RWPE1 (cell line): ENCODE measurements around the gene CLVS2.

Experiments used
- CTCF ChIA-PET: fragments of 350-600 bp; sonication (Branson Sonifier 250); formaldehyde crosslinking; extraction: SDS; loops from one replicate; lab custom pipeline; 2021; lab: Yijun Ruan, JAX
- POLR2A ChIA-PET: fragments of 400-600 bp; formaldehyde crosslinking; extraction: SDS; loops from one replicate; lab custom pipeline; 2020; ENCODE audit warnings: antibody characterized with exemption; ENCODE audit not compliant: low non-redundant PET; lab: Yijun Ruan, JAX
- DNase-seq: peaks from one replicate; pipeline ENCODE4 v3.0.0; 2012; ENCODE audit warnings: low spot score
- H3K27ac ChIP-seq: fragments of 450-650 bp; 2 replicates; pipeline ENCODE4 v1.5.1; 2017
- TF ChIP-seq, protein P1 (sequence below): fragments of 450-650 bp; conservative IDR thresholded peaks from 2 replicates; pipeline ENCODE4 v1.5.1; 2017; ENCODE audit warnings: low read depth, mild to moderate bottlenecking

Gene CLVS2

DNA sequence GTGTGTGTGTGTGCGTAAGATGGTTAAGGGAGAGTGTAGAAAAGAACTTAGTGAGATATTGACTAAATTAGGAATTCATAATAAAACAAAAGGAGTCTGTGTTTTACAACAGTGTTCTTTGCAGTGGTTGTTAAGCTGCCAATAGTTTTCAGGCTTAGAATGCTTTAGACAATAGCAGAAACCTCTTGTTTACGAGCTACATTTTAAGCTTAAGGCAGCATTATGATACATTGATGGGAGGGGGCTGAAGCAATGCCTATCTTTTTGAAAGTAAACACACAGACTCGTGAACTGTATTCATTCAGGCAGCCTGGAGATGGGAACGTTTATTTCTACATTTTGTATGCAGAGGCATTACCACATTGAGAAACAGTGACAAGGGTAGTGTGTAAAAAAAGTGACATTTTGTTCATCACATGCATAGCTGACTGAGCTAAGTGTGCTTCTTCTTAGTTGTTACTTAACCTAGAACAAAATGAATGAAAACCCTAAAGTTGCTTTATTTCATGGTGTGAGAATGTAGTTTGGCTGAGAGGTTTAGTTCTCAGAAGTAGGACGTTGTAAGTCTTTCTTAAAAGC, 21.2 kb downstream of the CLVS2 start:
- H3K27ac ChIP-seq: no peak overlapping the region
- ChIA-PET POLR2A (no interaction called here), CTCF (interaction anchor here (0.6 to 0.7 kb wide), 2 partner anchors 38 to 631 kb away, joined by 3 read pairs; no protein-coding TSS in a partner anchor)
- DNase-seq: no peak
- TF ChIP-seq, protein P1, sequence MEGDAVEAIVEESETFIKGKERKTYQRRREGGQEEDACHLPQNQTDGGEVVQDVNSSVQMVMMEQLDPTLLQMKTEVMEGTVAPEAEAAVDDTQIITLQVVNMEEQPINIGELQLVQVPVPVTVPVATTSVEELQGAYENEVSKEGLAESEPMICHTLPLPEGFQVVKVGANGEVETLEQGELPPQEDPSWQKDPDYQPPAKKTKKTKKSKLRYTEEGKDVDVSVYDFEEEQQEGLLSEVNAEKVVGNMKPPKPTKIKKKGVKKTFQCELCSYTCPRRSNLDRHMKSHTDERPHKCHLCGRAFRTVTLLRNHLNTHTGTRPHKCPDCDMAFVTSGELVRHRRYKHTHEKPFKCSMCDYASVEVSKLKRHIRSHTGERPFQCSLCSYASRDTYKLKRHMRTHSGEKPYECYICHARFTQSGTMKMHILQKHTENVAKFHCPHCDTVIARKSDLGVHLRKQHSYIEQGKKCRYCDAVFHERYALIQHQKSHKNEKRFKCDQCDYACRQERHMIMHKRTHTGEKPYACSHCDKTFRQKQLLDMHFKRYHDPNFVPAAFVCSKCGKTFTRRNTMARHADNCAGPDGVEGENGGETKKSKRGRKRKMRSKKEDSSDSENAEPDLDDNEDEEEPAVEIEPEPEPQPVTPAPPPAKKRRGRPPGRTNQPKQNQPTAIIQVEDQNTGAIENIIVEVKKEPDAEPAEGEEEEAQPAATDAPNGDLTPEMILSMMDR: no peak

DNA sequence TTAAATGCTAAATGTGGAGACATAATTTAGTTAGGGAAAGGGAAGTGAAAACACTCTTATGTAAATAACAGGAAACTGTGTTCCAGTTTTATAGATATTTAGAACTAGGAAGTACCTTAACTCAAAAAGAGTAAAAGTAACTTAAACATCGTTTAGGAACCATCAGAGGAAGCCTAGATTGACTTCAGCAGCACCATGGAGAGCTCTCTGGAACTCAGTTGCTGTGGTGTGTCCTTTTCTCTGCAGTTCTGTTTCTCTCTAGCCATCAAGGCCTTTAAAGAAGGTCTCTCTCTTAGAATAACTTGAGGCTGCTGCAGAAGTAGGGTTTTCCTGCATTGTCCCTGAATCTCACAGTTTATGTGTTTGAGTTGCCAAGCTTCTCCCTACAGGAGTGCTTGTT, 26.9 kb downstream of the CLVS2 start:
- DNase-seq: no peak
- no peak overlapping the region for H3K27ac ChIP-seq
- ChIA-PET CTCF (no interaction called here), POLR2A (no interaction called here)
- TF ChIP-seq, protein P1: no peak

DNA sequence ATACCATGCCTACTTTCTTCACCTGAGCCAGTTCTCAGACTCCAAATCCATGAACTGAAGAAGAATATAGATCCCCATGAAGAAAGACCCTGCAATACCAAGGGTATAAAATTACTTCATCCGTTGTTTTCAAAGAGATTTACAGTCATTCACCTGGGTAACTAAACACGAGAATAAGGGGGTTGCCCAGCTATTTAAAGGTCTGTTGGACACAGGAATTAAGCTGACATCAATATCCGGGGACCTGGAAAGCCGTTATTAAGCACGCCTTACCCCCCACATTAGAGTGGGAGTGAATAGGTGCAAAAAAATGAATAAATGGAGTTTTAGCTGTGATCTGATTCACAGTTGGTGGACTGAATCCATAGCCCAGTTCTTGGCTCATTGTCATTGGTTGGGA, 28.9 kb downstream of the CLVS2 start:
- ChIA-PET CTCF (no interaction called here), POLR2A (no interaction called here)
- DNase-seq: no peak
- H3K27ac ChIP-seq: no peak overlapping the region
- TF ChIP-seq, protein P1: no peak

DNA sequence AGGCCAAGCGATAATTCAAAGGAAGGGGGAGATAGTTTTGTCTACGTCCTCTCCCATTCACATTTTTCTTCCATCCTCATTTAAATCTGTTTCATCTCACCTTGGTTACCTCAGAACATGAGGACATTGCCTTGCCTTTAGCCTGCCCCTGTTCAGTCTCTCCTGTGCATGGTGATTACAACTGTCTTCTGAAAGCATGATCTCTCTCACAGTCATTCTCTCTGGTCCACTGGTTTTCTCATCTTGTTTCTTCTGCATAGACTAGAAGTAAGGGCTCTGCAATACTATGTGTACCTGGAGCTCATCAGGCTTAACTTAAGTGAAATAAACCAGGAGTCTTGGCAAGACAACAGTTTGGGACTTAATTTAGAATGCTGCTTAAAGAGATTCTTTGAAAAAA, 31.4 kb downstream of the CLVS2 start:
- DNase-seq: no peak
- no peak overlapping the region for H3K27ac ChIP-seq
- TF ChIP-seq, protein P1: no peak
- CTCF ChIA-PET: no interaction called here
- POLR2A ChIA-PET: no interaction called here

DNA sequence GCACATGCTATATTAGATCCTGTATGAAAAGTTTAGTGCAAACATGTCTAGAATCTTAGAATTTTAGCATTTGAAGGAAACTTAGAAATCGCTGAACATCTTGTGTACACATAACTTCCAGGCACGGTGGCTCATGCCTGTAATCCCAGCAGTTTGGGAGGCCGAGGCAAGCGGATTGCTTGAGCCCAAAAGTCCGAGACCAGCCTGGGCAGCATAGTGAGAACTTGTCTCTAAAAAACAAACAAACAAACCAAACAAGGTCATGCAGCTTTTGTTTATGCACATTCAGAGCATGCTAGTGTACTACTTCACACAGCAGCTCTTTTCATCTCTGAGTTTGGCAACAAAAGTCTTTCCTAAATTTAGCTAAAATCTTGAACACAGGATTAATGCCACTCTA, 32.2 kb downstream of the CLVS2 start:
- DNase-seq: no peak
- TF ChIP-seq, protein P1: no peak
- POLR2A ChIA-PET: no interaction called here
- no peak overlapping the region for H3K27ac ChIP-seq
- CTCF ChIA-PET: no interaction called here

DNA sequence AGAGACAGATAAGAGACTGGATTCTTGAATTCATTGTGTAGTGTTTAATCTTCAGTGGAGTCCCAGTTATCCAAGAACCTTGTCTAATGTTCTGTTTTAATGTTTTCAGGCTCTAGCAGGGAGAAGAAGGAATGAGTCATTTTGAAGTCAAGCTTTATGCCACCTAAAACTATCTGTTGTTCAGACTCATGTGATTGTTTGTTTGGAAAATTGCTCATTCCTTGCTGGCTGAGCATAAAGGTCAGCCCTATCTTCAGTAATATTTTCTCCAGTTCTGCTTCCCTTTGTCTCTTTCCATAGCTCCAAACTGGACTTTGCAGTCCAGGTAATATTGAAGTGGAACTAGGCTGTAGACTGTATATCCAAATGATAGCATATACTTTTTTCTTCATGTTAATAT, 34.2 kb downstream of the CLVS2 start:
- DNase-seq: no peak

More for the DNA sequence above, 34.2 kb downstream of the CLVS2 start:
- POLR2A ChIA-PET: no interaction called here
- no peak overlapping the region for H3K27ac ChIP-seq
- CTCF ChIA-PET: interaction anchor here (0.7 kb wide), 1 partner anchor 65 kb away, joined by 4 read pairs; no protein-coding TSS in a partner anchor
- TF ChIP-seq, protein P1: no peak
